Left cardiac atrium (tissue), 4 donors: ENCODE data around the gene HOXA5. TPM values are rescaled to one million over a fixed set of nuclear protein-coding genes. Genes with fewer than 3 reads are reported as not detected.

Experiments used
- ATAC-seq, 2 donors: fragments of 200-7000 bp; cut with Tn5 transposase; one replicate each; pipeline ENCODE4 v1.9.1; 2020; ENCODE audit warnings: mild to moderate bottlenecking in 2 of 2, moderate library complexity in 2 of 2
- DNase-seq: peaks from one replicate; pipeline ENCODE4 v3.0.0-alpha.2; 2020
- intact Hi-C, 2 donors: fragments of 100-400 bp; cut with DNase I; formaldehyde crosslinking; loops; one replicate each; pipeline versions ENCODE4 v1.14.1 to v1.15.1; 2022 to 2023
- microRNA-seq, 2 donors: library from miRNA; unstranded; fragments of <30 nt; microRNA quantifications; one replicate each; pipeline ENCODE4 v1.2.0, GENCODE V29; 2020
- total RNA-seq, 2 donors: library from RNA; stranded (reverse); fragmentation: NEBNext Ultra II Directional; extraction: Animal tissue kit (Norgen Biotek cat#: 25700); gene quantifications; one replicate each; pipeline ENCODE4 v1.2.1, GENCODE V29; 2021
- donor health status: DM: no; HTN: yes; CAD: no.
- donor health status: DM: no; HTN: yes; CAD: no; lungs with severe emphysema.
- donor health status: DM: yes; HTN: yes; CAD: no.
- donor health status: Dilated cardiomyopathy.

The HOXA5 gene
- total RNA-seq, 2 donors from 2014 or later, result 0.27 TPM; not detected in 1

GRCh38 chr7:27095050-27095896 is 48.2 kb downstream of the HOXA5 start:
- ATAC-seq (no peak), DNase-seq (no peak)
- intact Hi-C loops, result no loop called here

GRCh38 chr7:27094304-27095049 is 49.0 kb downstream of the HOXA5 start:
- intact Hi-C loops, result no loop called here
- DNase-seq (no peak), ATAC-seq (no peak)

- intact Hi-C loops, result no loop called here
- no peak for ATAC-seq
- DNase-seq, result no peak
Measured at GRCh38 chr7:27093184-27093895, 50.1 kb downstream of the HOXA5 start.

GRCh38 chr7:27092819-27093110 is 50.7 kb downstream of the HOXA5 start:
- ATAC-seq, result no peak
- no peak for DNase-seq
- intact Hi-C loops, result no loop called here

GRCh38 chr7:27091941-27092818 is 51.3 kb downstream of the HOXA5 start:
- ATAC-seq (no peak), DNase-seq (no peak)
- intact Hi-C loops, result no loop called here

GRCh38 chr7:27091105-27091504 is 52.4 kb downstream of the HOXA5 start:
- no peak for ATAC-seq
- intact Hi-C loops, result no loop called here

More at GRCh38 chr7:27091105-27091504, 52.4 kb downstream of the HOXA5 start:
- DNase-seq, result no peak

Small RNA genes lying within 50 kb of the gene (microRNA-seq; reads per million reads assigned to microRNA genes)
- 9.9 to 16.3 reads per million in 2 donors for gene MIR196B

Other genes starting within 250 kb of the HOXA5 start
- gene HOXA1, start 47.7 kb downstream of the HOXA5 start, total RNA-seq, result under 1 TPM; 0.12 to 0.26 TPM
- gene HOXA2, start 41.0 kb downstream of the HOXA5 start, total RNA-seq, result under 1 TPM; 0.13 to 0.38 TPM
- 1 to 10 TPM in 1 of 2 donors, under 1 TPM in 1; 0.97 to 1.0 TPM for gene HOXA4, start 12.9 kb downstream of the HOXA5 start, total RNA-seq
- gene HOXA6, start 4.1 kb upstream of the HOXA5 start, total RNA-seq, result not detected
- gene HOXA3, start 8.9 kb upstream of the HOXA5 start, total RNA-seq, result under 1 TPM; 0.68 to 0.74 TPM
- under 1 TPM; 0.12 to 0.39 TPM for gene HOXA7, start 13.0 kb upstream of the HOXA5 start, total RNA-seq
- gene HOXA9, start 21.9 kb upstream of the HOXA5 start, total RNA-seq, result not detected
- gene HOXA10, start 30.6 kb upstream of the HOXA5 start, total RNA-seq, result under 1 TPM; 0.10 to 0.21 TPM
- not detected for gene HOXA11, start 41.6 kb upstream of the HOXA5 start, total RNA-seq
- not detected for gene HOXA13, start 56.4 kb upstream of the HOXA5 start, total RNA-seq
- not detected for gene EVX1, start 99.1 kb upstream of the HOXA5 start, total RNA-seq